Raji (cell line): ENCODE results near the gene EMC8.

Experiments used
- POLR2A ChIP-seq: IDR thresholded peaks from 2 replicates; pipeline ENCODE4 v1.6.1; 2011; ENCODE audit warnings: low read depth, low read length, control low read depth; ENCODE audit not compliant: insufficient read depth

The EMC8 gene

DNA sequence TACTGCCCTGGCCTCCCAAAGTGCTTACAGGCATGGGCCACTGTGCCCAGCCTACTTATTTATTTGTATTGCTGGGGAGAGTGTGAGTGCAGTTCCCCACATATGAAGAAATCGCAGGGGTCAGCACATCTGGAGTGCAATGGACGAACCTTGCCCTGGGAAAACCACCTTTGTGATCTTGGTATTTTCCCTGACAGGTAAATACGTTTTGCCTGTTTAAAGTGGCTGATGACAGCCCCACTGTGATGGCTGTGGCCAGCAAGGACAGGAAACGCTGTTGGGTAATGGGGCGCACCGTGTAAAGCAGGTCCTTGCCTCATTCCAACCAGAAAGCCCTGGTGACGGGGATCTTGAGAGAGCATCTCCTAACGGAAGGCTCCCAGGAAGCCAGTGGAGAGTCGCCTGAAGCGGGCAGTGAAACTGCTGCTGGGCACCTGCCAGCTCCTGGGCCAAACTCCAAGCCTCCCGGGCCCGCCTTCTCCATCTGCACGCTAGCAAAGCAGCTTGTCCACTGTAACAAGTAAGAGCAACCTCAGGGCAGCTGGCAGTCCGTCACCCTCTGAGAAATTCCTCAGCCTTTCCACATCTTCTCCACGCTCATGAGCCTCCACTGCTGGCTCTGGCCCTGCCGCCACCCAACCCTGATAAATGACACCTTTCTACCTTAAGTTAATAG, 17.5 kb downstream of the EMC8 start:
- TF ChIP-seq POLR2A = no peak

DNA sequence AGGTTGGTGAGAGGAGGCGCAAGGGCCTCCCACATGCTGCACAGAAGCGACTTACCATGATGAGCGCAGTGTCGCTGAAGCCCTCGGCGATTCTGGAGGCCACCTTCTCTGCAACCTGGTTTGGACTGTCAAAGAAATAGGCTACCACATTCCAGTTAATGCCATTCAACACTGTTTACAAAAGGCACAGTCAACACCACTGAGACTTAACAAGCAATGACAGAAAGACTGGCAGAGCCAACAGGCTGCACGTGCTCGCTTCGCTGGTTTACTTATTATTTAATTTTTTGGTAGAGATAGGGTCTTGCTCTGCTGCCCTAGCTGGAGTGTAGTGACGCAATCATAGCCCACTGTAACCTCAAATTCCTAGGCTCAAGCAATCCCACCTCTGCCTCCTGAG, 18.2 kb downstream of the EMC8 start:
- no peak for TF ChIP-seq POLR2A

DNA sequence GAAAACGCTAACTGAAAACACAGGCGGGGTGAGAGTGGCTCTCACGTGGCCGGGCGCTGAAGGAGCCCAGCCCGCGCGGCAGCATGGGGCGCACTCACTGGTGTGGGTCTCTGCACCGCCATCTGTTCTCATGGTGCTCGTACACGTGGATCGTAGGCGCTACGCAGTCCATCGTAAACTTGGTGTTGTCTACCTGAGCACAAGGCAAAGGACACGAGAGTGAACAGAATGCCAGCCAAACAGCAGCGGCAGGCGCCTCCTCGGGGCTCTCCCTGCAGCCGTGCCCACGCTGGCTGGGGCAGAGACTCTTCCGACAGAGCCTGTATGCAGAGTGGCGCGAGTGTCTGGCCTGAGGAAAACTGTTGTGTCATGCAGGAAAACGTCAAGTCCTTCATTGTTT, 19.1 kb downstream of the EMC8 start:
- TF ChIP-seq POLR2A = no peak

DNA sequence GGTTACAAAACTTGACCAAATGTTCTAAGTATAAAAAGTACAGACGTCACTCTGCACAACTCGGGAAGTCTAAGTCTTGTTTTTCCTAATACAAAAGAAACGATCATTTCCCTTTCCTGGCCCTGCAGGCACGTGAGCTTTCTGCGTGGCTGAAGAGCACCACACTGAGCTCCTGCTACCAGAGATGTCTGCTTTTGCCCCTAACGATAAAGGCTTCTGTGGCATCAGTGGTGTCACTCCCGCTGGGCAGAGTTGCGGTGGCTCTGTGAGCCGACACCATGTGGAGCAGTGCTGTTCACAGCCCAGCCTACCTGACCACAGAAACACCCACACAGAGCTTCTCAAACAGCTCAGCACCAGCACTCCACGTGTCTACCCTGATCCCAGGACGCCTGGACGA, 20.5 kb downstream of the EMC8 start:
- no peak for TF ChIP-seq POLR2A

DNA sequence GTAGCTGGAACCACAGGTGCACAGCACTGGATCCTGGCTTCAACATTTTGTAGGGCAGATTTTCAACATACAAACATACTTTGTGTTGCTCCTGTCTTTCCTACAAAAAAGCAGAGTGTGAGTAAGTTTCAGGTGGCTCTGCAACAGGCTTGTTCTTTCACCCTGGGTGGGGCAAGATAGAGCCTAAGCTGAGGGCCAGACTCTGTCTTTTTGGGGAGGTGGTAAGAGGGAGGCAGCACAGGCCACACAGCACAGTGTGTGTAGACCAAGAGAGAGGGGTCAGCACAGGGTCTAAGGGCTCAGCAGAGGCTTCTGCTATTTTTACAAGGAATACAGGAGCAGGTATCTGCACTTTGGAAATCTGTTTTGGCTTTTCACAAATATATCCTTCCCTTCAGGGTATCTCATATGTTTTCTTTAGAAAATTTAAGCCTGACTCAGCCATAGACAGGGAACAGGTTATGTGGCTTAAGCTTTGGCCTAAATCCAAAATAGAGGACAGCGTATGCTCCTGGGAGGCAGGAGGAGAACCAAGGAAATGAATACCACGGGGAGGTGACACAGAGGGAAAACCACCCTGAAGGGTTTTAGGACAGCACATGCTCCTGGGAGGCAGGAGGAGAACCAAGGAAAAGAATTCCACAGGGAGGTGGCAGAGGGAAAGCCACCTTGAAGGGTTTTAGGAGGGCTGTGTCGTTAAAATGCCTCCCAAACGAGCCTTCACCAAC, 21.6 kb downstream of the EMC8 start:
- no peak for TF ChIP-seq POLR2A

DNA sequence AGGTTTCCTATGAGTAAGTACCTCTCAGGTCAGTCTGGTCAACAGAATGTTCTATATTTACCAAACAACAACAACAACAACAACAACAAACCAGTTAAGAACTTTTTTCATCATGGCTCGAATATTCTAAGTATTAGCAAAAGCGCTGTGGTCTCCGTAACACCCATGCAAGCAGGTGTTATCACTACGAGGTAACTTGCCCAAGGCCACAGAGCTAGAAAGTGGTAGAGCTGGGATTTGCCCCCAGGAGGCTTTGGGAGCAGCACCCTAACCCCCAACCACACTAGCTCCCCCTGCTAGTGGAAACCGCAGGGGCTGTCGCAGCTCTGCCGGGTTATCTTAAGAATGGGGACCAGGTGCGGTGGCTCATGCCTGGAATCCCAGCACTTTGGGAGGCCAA, 24.5 kb downstream of the EMC8 start:
- no peak for TF ChIP-seq POLR2A

DNA sequence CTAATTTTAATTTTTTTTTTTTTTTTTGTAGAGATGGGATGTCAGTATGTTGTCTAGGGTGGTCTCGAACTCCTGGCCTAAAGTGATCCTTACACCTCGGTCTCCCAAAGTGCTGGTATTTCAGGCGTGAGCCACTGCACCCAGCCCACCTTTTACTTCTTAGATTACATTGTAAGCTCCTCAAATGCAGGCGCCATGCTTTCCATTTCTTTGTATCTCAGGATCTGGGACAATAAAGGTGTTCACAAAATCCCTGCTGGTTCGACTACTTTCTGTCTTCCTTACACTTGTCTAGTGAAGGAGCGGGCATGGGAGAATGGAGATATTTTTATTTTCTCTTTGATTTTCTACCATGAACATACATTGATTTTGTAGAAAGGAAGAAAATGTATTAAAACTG, 25.2 kb downstream of the EMC8 start:
- TF ChIP-seq POLR2A = no peak

DNA sequence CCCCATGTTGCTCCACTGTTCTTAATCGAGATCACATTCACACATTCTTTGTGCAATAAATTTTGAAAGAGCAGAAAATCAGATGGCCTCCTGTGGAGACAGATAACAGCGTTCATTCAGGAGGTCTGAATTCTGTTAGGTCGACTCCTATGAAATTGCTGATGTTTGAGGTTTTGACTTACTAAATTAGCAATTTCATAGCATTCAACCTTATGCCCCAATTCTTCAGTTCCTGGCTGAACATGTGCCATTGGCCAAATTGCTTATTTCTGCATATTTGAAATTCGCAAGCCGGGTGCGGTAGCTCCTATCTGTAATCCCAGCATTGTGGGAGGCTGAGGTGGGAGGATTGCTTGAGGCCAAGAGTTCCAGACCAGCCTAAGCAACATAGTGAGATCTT, 26.3 kb downstream of the EMC8 start:
- no peak for TF ChIP-seq POLR2A

DNA sequence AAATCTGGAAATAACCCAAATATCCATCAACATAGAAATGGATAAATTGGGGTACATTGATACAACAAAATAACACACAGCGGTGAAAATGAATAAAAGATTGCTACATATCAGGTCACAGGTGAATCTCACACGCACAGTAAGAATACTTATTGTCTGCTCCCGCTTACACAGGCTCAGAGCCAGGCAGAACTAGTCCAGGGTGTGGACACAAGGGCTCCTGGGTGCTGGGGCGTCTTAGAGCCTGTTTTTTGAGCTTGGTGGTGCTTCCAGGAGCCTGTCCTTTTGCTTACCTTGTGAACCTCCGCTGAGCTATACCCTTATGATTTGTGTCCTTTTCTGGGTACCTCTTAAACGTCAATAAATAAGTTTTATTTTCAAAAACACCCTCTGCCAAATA, 28.6 kb downstream of the EMC8 start:
- TF ChIP-seq POLR2A = no peak

DNA sequence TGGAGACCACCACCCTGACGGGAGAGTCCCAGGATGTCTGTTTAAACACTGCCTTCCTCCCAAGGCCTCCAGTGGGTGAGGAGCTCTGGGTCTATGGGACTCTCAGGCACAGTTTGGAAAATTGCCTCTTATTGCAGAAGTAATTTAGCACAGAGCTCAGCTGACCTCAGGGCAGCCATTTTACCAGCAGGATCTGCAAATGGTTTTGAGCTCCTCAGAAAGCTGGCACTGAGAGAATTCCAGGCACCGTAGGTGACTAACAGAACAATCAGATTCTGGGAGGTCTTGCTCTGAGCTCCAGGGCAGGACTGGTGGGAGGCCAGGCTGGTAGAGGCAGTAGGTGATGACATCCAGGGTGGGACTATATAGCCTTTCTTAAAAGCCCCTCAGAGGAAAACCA, 31.1 kb downstream of the EMC8 start:
- TF ChIP-seq POLR2A = no peak

DNA sequence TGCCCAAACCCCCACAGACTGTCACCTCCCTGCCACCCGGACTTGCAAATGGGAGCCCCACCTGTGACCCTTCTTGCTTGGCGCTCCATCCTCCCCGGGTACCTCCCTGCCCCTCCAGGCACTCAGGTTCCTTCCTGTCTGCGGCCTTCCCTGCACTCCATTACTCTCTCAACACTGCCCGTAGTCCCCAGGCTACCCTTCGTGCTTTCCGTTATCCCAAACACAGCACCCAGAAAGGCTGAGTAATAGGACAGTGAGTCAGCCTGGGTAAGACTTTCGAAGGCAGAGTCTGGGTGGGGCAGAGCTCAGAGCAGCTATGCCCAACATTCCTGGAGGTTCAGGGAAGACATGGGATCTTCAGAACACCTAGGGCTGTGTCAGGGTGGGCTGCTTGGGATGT, 31.8 kb downstream of the EMC8 start:
- no peak for TF ChIP-seq POLR2A

DNA sequence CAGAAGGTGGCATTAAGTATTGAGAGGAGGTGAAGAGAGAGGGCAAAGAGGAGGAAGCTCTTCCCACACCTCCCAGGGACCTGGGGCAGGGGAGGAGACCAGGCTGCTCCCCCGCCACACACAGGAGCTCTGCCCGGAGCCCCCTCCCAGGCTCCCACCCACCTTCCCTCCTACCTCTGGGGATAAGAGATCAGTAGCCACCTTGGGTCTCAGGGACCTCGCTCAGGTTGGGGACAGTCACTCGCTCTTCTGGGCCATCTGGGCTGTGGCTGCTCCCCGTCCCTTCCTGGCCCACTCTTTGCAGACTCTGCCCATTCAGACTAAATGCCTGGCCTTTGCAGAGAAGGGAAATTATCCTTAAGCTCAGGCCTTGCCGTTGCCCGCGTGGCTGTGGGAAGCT, 33.6 kb downstream of the EMC8 start:
- TF ChIP-seq POLR2A = no peak

DNA sequence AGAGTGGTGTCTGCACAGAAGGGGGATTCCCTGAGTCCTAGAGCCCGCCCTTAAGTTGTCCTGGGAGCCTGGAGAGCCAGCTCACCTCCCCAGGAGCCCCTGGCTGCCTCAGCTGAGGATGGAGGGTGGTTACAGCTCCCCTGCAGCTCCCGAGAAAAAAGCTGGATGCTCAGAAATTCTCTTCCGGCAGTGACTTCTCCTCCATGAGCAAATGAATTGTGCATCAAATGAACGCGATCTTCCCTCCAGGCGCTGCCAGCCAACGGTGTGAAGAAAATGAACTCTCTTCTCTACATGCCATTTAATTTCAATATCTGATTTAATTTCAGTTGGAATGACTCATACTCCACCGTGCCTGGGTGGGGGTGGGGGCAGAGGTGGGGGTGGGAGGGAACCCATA, 34.1 kb downstream of the EMC8 start:
- TF ChIP-seq POLR2A = no peak

DNA sequence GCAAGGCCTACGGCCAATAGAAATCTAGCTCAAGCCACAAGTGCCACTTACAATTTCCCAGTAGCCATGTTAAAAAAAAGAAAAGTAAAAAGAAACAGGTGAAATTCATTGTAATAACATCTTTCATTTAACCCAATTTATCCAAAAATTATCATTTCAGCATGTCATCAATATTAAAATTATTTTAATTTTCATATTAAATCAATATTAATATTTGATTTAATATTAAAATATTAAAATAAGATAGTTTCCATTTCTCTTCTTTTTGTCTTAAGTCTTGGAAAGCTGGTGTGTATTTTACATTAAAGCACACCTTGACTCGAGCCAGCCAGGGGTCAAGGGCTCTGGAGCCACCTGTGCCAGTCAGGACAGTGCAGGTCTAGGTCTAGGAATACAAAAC, 35.7 kb downstream of the EMC8 start:
- no peak for TF ChIP-seq POLR2A

DNA sequence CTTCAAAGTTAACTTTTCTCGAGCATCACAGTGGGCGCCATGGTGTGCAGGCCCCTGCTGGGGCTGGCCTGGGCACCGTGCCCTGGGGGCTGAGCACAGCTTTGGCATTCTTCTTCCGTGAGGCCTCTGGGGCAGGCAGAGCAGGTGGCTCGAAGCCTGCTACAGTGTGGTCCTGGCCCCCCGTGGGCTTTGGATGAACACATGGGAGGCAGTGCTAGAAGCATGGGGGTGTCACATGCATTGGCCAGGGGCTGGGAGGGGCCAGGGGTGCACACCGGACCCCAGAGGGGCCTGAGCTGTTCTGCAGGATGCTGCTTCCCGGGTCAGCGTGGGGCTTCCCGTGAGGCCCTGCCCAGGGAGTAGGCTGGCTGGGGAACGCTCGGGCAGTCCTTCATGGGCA, 36.4 kb downstream of the EMC8 start:
- no peak for TF ChIP-seq POLR2A

DNA sequence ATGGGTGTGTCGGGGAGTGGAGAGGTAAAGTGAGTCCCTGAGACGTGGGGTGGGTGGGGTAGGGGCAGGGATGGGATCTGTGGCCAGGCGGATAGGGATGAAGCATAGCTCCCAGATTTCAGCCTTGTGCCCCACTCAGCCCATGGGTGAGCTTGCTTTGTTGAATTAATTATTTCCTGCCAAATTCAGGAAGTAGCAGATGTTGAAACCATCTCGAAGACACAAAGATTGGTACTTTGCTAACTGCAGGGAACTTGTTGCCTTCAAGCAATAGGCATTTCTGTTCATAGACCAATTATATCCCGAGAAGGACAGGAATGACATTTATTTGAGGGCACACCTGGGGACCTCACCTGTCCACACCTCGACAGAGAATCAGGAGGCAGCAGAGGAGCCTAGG, 37.5 kb downstream of the EMC8 start:
- no peak for TF ChIP-seq POLR2A
